Vein endothelial cell (primary cell): ENCODE measurements around the gene KIFBP. TPM values are rescaled to one million over a fixed set of nuclear protein-coding genes. Genes with fewer than 3 reads are reported as not detected.

Source experiments
- total RNA-seq: library from RNA; depleted of rRNA; stranded (reverse); fragments of >200 nt; gene quantifications from 2 replicates; pipeline ENCODE4 v1.2.3, GENCODE V29; 2012

The KIFBP gene
- 35.9 and 45.3 TPM in 2 replicates for total RNA-seq

GRCh38 chr10:68988530-68989316 lies at the start of gene KIFBP:
TSS of gene KIFBP (plus strand) at chr10:68988803. CDS start at chr10:68988833, 30 bp downstream.

DNA sequence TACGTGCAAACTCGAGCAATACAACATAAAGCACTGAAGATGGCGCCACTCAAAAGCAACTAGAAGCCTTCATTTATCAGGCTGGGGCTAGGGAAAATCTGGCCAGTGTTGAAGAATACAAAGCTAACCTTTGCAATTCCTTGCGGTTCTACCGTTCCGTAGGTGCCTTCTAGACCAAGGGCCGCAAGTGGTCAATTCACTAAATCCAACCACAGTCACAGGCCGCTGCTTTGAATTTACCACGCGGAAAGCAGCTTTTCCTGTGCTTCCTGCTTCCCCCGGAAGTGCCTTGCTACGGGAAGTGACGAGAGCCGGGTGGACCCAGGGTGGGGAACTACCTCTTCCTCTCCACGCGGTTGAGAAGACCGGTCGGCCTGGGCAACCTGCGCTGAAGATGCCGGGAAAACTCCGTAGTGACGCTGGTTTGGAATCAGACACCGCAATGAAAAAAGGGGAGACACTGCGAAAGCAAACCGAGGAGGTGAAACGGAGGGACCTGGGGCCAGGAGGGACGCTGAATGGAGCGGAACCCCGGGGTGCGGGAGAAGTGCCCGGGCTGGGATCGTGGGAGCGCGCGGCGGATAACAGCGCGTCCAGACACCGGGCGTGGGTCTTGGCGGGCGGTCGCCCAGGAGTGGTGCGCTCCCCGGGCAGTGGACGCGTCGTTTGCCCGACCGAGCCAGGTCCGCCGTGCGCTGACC lies 32.6 kb upstream of the KIFBP start, which contains the start of gene DDX21:
Gene DDX21, plus strand, starts transcription at position 339 of the 701 bp plus-strand sequence. Its CDS starts 56 bp downstream, at position 395.

Other genes starting within 250 kb of the KIFBP start
- gene STOX1, start 161.3 kb upstream of the KIFBP start, total RNA-seq: under 0.01 and 0.10 TPM in 2 replicates
- 29.5 and 32.7 TPM in 2 replicates for gene DDX50, start 87.5 kb upstream of the KIFBP start, total RNA-seq
- gene DDX21, start 32.6 kb upstream of the KIFBP start, total RNA-seq: 92.1 and 132 TPM in 2 replicates
- gene SRGN, start 99.3 kb downstream of the KIFBP start, total RNA-seq: 765 and 785 TPM in 2 replicates
- 36.6 and 47.8 TPM in 2 replicates for gene VPS26A, start 135.4 kb downstream of the KIFBP start, total RNA-seq
- 20.6 and 26.8 TPM in 2 replicates for gene SUPV3L1, start 191.4 kb downstream of the KIFBP start, total RNA-seq
- gene HKDC1, start 231.5 kb downstream of the KIFBP start, total RNA-seq: not detected in 2 replicates